ENCODE data around the gene RGL1. TPM values are rescaled to one million over a fixed set of nuclear protein-coding genes. Genes with fewer than 3 reads are reported as not detected.

The RGL1 gene
- total RNA-seq, 1 experiment from 2014 or later, result 0.92 TPM

DNA sequence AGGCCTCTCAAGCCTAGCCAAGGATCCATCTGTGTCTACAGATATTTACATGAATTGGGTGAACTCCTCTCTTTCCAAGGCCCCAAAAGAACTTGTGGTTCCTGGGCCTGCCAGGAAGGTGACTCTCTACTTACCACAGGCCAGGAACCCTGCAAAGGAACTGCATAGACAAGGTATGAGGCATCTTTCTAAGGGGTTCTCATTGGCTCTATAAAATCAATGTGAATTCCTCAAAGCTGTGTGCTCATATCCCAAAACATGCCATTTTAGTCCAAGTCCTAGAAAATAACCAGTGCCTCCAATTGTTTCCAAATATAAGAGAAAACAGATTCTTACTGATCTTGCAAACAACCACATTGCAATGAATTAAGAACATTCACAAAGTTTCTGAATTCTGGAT lies 39.9 kb upstream of the RGL1 start:
- in situ Hi-C loops (cut with HindIII; ENCODE audit: low pct_unique_long_range_greater_than_20kb, low sequenced_read_pairs), result no loop called here
- CTCF ChIA-PET, result no interaction called here
- POLR2A ChIA-PET, result no interaction called here
- TF ChIP-seq, protein P1, sequence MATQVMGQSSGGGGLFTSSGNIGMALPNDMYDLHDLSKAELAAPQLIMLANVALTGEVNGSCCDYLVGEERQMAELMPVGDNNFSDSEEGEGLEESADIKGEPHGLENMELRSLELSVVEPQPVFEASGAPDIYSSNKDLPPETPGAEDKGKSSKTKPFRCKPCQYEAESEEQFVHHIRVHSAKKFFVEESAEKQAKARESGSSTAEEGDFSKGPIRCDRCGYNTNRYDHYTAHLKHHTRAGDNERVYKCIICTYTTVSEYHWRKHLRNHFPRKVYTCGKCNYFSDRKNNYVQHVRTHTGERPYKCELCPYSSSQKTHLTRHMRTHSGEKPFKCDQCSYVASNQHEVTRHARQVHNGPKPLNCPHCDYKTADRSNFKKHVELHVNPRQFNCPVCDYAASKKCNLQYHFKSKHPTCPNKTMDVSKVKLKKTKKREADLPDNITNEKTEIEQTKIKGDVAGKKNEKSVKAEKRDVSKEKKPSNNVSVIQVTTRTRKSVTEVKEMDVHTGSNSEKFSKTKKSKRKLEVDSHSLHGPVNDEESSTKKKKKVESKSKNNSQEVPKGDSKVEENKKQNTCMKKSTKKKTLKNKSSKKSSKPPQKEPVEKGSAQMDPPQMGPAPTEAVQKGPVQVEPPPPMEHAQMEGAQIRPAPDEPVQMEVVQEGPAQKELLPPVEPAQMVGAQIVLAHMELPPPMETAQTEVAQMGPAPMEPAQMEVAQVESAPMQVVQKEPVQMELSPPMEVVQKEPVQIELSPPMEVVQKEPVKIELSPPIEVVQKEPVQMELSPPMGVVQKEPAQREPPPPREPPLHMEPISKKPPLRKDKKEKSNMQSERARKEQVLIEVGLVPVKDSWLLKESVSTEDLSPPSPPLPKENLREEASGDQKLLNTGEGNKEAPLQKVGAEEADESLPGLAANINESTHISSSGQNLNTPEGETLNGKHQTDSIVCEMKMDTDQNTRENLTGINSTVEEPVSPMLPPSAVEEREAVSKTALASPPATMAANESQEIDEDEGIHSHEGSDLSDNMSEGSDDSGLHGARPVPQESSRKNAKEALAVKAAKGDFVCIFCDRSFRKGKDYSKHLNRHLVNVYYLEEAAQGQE (IDR thresholded peaks at IDR 0.05; ENCODE audit: insufficient read depth in 1 of 2, low read depth in 2 of 2, low read length in 1 of 2), result no peak
- TF ChIP-seq TCF7L2 (IDR thresholded peaks at IDR 0.05; ENCODE audit: low read depth, low read length) (no peak), SIN3A (IDR thresholded peaks at IDR 0.05; ENCODE audit: borderline replicate concordance, insufficient read depth, low read depth, low read length) (no peak), POLR2AphosphoS5 (IDR thresholded peaks at IDR 0.05; ENCODE audit: low read depth, low read length) (no peak)
- TF ChIP-seq, protein P2, sequence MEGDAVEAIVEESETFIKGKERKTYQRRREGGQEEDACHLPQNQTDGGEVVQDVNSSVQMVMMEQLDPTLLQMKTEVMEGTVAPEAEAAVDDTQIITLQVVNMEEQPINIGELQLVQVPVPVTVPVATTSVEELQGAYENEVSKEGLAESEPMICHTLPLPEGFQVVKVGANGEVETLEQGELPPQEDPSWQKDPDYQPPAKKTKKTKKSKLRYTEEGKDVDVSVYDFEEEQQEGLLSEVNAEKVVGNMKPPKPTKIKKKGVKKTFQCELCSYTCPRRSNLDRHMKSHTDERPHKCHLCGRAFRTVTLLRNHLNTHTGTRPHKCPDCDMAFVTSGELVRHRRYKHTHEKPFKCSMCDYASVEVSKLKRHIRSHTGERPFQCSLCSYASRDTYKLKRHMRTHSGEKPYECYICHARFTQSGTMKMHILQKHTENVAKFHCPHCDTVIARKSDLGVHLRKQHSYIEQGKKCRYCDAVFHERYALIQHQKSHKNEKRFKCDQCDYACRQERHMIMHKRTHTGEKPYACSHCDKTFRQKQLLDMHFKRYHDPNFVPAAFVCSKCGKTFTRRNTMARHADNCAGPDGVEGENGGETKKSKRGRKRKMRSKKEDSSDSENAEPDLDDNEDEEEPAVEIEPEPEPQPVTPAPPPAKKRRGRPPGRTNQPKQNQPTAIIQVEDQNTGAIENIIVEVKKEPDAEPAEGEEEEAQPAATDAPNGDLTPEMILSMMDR (IDR thresholded peaks at IDR 0.05), result no peak
- Histone ChIP-seq H3K27ac (ENCODE audit: low read length) (no peak overlapping the region), H3K27me3 (ENCODE audit: control insufficient read depth, insufficient read depth, low read length) (no peaks in the 10 kb centered on the region), H3K36me3 (ENCODE audit: control insufficient read depth, insufficient read depth, low read length) (no peaks in the 10 kb centered on the region), H3K9me3 (ENCODE audit: control insufficient read depth, insufficient read depth, low read depth, low read length) (peaks cover 5% of the 10 kb centered on the region; the same call in 1 of the 2 replicates), H3K4me1 (ENCODE audit: control insufficient read depth, insufficient read depth, low read length) (no peaks in the 10 kb centered on the region), H3K4me3 (ENCODE audit: low read depth in 2 of 2, low read length in 2 of 2) (no peak overlapping the region)
- no peak for ATAC-seq
- intact Hi-C loops (cut with micrococcal nuclease; ENCODE audit: unreplicated experiment), result no loop called here
- BruUV-seq (replicated peaks), result no TSS peak
- no peak for DNase-seq (ENCODE audit: low read depth, low spot score)

DNA sequence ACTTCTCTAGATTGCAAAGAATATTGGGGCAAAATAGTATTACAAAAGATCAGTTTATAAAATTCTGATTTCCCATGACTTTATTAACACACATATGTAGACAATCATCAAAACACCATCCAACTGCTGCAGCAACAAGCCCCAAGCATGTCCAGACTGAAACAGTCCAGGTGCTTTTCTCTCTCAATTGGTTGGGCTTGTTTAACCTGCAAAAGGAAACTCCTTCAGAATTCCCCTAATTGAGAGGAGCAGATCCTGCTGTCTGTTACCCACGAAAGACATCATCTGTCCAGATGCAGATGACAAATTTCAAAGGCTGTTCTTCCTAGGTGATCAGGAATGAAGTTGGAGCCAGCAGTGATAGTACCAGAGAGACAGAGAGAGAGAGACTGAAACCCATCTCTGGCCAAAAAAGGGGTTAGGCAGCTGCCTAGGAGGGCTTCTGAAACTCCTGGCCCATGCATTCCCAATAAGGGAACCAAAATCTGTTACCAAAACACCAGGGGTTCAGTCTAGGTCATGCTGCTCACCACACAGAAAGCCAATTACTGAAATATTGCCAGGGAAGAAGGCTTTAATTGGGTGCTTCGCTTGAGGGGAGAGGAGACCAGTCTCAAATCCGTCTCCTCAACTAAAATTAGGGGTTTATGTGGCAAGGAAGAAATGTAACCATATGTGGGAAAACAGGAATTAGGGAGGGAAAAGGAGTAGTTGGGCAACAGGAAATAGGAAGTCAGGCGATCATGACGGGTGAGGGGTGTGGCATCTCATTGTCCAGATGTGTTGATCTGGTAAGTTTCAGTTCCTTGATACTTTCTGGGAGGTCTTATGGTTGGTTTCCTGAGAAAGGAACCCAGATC lies 34.7 kb upstream of the RGL1 start:
- BruUV-seq (replicated peaks), result no TSS peak
- in situ Hi-C loops (cut with HindIII; ENCODE audit: low pct_unique_long_range_greater_than_20kb, low sequenced_read_pairs), result no loop called here
- no peaks in the 10 kb centered on the region for H3K4me1 ChIP-seq (ENCODE audit: control insufficient read depth, insufficient read depth, low read length)

More for the DNA sequence above, 34.7 kb upstream of the RGL1 start:
- H3K4me3 ChIP-seq (ENCODE audit: low read depth in 2 of 2, low read length in 2 of 2), result no peak overlapping the region
- no peaks in the 10 kb centered on the region for H3K27me3 ChIP-seq (ENCODE audit: control insufficient read depth, insufficient read depth, low read length)
- intact Hi-C loops (cut with micrococcal nuclease; ENCODE audit: unreplicated experiment), result no loop called here
- ChIA-PET CTCF (no interaction called here), POLR2A (no interaction called here)
- H3K9me3 ChIP-seq (ENCODE audit: control insufficient read depth, insufficient read depth, low read depth, low read length), result peaks cover 2% of the 10 kb centered on the region; the same call in 1 of the 2 replicates
- DNase-seq (ENCODE audit: low read depth, low spot score) (no peak), ATAC-seq (no peak)
- H3K36me3 ChIP-seq (ENCODE audit: control insufficient read depth, insufficient read depth, low read length), result no peaks in the 10 kb centered on the region
- no peak overlapping the region for H3K27ac ChIP-seq (ENCODE audit: low read length)
- TF ChIP-seq, protein P2 (IDR thresholded peaks at IDR 0.05), result no peak
- no peak for TF ChIP-seq POLR2AphosphoS5 (IDR thresholded peaks at IDR 0.05; ENCODE audit: low read depth, low read length)
- TF ChIP-seq, protein P1 (IDR thresholded peaks at IDR 0.05; ENCODE audit: insufficient read depth in 1 of 2, low read depth in 2 of 2, low read length in 1 of 2), result no peak
- no peak for TF ChIP-seq TCF7L2 (IDR thresholded peaks at IDR 0.05; ENCODE audit: low read depth, low read length)
- no peak for TF ChIP-seq SIN3A (IDR thresholded peaks at IDR 0.05; ENCODE audit: borderline replicate concordance, insufficient read depth, low read depth, low read length)
